Measurements from ENCODE around the gene BRD3OS. TPM values are rescaled to one million over a fixed set of nuclear protein-coding genes. Genes with fewer than 3 reads are reported as not detected.

Gene BRD3OS
- total and polyA plus RNA-seq, 2 of the 4 experiments (the other 2 are of a cell fraction), result 15.8 to 20.7 TPM

GRCh38 chr9:134065612-134066419 is 40.5 kb downstream of the BRD3OS start:
- ATAC-seq (ENCODE audit: low read depth), result peak; percentile 12
- CTCF ChIA-PET, result interaction anchor here (0.5 kb wide), 1 partner anchor 82 kb away, joined by 3 read pairs; no protein-coding TSS in a partner anchor

More at GRCh38 chr9:134065612-134066419, 40.5 kb downstream of the BRD3OS start:
- in situ Hi-C loops (cut with MboI; ENCODE audit: low sequenced_read_pairs) (no loop called here), dilution Hi-C loops (cut with HindIII; ENCODE audit: low sequenced_read_pairs, unreplicated experiment) (no loop called here), intact Hi-C loops (cut with micrococcal nuclease) (loop anchor here (2.0 to 10.0 kb wide), 3 partner anchors 71 to 379 kb away; partner anchors contain the start of genes RXRA and WDR5)
- H2BK120ac ChIP-seq (ENCODE audit: low read depth, low read length), result no peak overlapping the region
- H4K8ac ChIP-seq (ENCODE audit: low read depth in 2 of 2, low read length in 2 of 2), result peak overlapping the region in 1 of 2 experiments; percentile 24; a peak in 2 of 4 replicates
- H3K4me2 ChIP-seq (ENCODE audit: low read depth, low read length), result peak overlapping the region; percentile 79
- H2AFZ ChIP-seq (replicated peaks; ENCODE audit: low read length, poor library complexity), result peak overlapping the region; percentile 58
- peak overlapping the region; percentile 47 for H3K27ac ChIP-seq (ENCODE audit: insufficient read depth, low read length)
- peaks cover 9% of the 10 kb centered on the region for H3K4me1 ChIP-seq (ENCODE audit: control insufficient read depth, insufficient read depth, low read length)
- POLR2A ChIA-PET (ENCODE audit: unreplicated experiment), result no interaction called here
- H3K23ac ChIP-seq (ENCODE audit: low read depth, low read length), result peak overlapping the region; percentile 33
- H3K56ac ChIP-seq (ENCODE audit: extremely low read depth, insufficient read depth, low read length), result no peak overlapping the region; the same call in 1 of the 2 replicates
- no peak overlapping the region; the same call in 1 of the 2 replicates for H4K91ac ChIP-seq (ENCODE audit: insufficient read depth, low read depth, low read length)
- peak overlapping the region; percentile 96 for H3K4me3 ChIP-seq (ENCODE audit: insufficient read depth, low read depth, low read length)
- H2AK9ac ChIP-seq (replicated peaks; ENCODE audit: low read depth, low read length, poor library complexity), result peak overlapping the region; percentile 91
- no peak overlapping the region for H4K5ac ChIP-seq (ENCODE audit: low read depth, low read length)
- peak overlapping the region; percentile 33 for H2BK5ac ChIP-seq (ENCODE audit: low read depth, low read length, poor library complexity, severe bottlenecking)
- H2AK5ac ChIP-seq (ENCODE audit: low read depth, low read length), result no peak overlapping the region
- H3K9me1 ChIP-seq (ENCODE audit: insufficient read depth, low read length), result peaks cover 12% of the 10 kb centered on the region; the same call in 1 of the 2 replicates
- H4K20me1 ChIP-seq (ENCODE audit: insufficient read depth, low read length), result peaks cover 60% of the 10 kb centered on the region
- no peaks in the 10 kb centered on the region for H3K36me3 ChIP-seq (ENCODE audit: control insufficient read depth, insufficient read depth, low read length)
- H2BK15ac ChIP-seq (ENCODE audit: low read depth, low read length), result no peak overlapping the region
- no peak for TF ChIP-seq POLR2A (IDR thresholded peaks at IDR 0.05; ENCODE audit: low read depth, low read length)
- no peak for TF ChIP-seq RCOR1 (IDR thresholded peaks at IDR 0.05; ENCODE audit: insufficient replicate concordance, low read length)
- no peak for TF ChIP-seq CEBPB (IDR thresholded peaks at IDR 0.05; ENCODE audit: low read depth, low read length)
- TF ChIP-seq MAZ (IDR thresholded peaks at IDR 0.05; ENCODE audit: borderline replicate concordance, low read depth, low read length), result peak; percentile 17; the same call in 1 of the 2 replicates
- TF ChIP-seq, protein P1, sequence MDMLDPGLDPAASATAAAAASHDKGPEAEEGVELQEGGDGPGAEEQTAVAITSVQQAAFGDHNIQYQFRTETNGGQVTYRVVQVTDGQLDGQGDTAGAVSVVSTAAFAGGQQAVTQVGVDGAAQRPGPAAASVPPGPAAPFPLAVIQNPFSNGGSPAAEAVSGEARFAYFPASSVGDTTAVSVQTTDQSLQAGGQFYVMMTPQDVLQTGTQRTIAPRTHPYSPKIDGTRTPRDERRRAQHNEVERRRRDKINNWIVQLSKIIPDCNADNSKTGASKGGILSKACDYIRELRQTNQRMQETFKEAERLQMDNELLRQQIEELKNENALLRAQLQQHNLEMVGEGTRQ (IDR thresholded peaks at IDR 0.05; ENCODE audit: low read depth, low read length), result no peak
- H2BK20ac ChIP-seq (ENCODE audit: low read depth, low read length), result no peak overlapping the region
- H3K27me3 ChIP-seq (ENCODE audit: control insufficient read depth, insufficient read depth, low read length), result peaks cover 18% of the 10 kb centered on the region
- no peaks in the 10 kb centered on the region for H3K9me3 ChIP-seq (ENCODE audit: control insufficient read depth, insufficient read depth, low read length)
- DNase-seq, result peak; percentile 66
- 0 out of 2 replicates have a peak overlapping the region, but pooled peaks have one; percentile 12 for H3K4ac ChIP-seq (ENCODE audit: low read depth, low read length)
- peak overlapping the region; percentile 86 for H3K9ac ChIP-seq (ENCODE audit: low read depth, low read length)
- H3K18ac ChIP-seq (ENCODE audit: low read depth, low read length), result no peak overlapping the region
- BruUV-seq (replicated peaks), result no TSS peak
- peaks cover 15 to 62% of the 10 kb centered on the region in 2 experiments for H3K79me1 ChIP-seq (ENCODE audit: low read depth in 1 of 2, low read length in 2 of 2)
- 77% methylated on average over 5 of the region's 28 CpGs; no CpG with 5 or more reads in 1 of the 2 experiments for WGBS, 2 experiments (ENCODE audit: extremely low coverage in 2 of 2, insufficient read length in 1 of 2)
- H3K14ac ChIP-seq (replicated peaks; ENCODE audit: low read depth, low read length), result peak overlapping the region; percentile 34
